Transverse colon (tissue), 4 donors: ENCODE results near the gene DMRTA2. TPM values are rescaled to one million over a fixed set of nuclear protein-coding genes. Genes with fewer than 3 reads are reported as not detected.

Source experiments
- DNase-seq: peaks from one replicate; pipeline ENCODE4 v3.0.0-alpha.2; 2019
- H3K27ac ChIP-seq, 4 donors: fragments of 200-600 bp; sonication (generic); 2 replicates each; pipeline ENCODE4 v1.5.1; 2016 to 2018; ENCODE audit warnings: inconsistent platforms in 4 of 4
- H3K27me3 ChIP-seq: fragments of 200-600 bp; sonication (generic); 2 replicates; pipeline ENCODE4 v1.5.1; 2017; ENCODE audit warnings: inconsistent platforms
- H3K36me3 ChIP-seq, 4 donors: fragments of 200-600 bp; sonication (generic); 2 replicates each; pipeline ENCODE4 v1.5.1; 2017 to 2019; ENCODE audit warnings: inconsistent platforms in 4 of 4
- H3K4me1 ChIP-seq, 4 donors: fragments of 200-600 bp; sonication (generic); 2 replicates each; pipeline ENCODE4 v1.5.1; 2017 to 2020; ENCODE audit warnings: inconsistent platforms in 4 of 4
- H3K4me3 ChIP-seq, 4 donors: fragments of 200-600 bp; sonication (generic); 1 replicate in 1 of 4; 2 replicates in 3 of 4; pipeline versions ENCODE4 v1.5.1 to v1.6.1; 2017 to 2019; ENCODE audit warnings: inconsistent platforms in 4 of 4
- H3K9me3 ChIP-seq, 2 donors: fragments of 200-600 bp; sonication (generic); 2 replicates each; pipeline ENCODE4 v1.5.1; 2017 to 2019; ENCODE audit warnings: inconsistent platforms in 2 of 2
- EP300 ChIP-seq: sonication (generic); formaldehyde crosslinking; IDR thresholded peaks from one replicate; pipeline ENCODE4 v1.6.1; 2017; ENCODE audit warnings: antibody characterized with exemption, low read depth
- POLR2A ChIP-seq: fragments of 450-650 bp; IDR thresholded peaks from one replicate; pipeline ENCODE4 v1.6.1; 2016; ENCODE audit warnings: antibody characterized with exemption, mild to moderate bottlenecking, moderate library complexity
- POLR2AphosphoS5 ChIP-seq, 3 donors: sonication (generic); formaldehyde crosslinking; IDR thresholded peaks; one replicate each; pipeline ENCODE4 v1.6.1; 2016; ENCODE audit warnings: antibody characterized with exemption in 3 of 3
- WGBS, 2 donors: methylation state at CpG; one replicate each; pipeline ENCODE4 v1.1.5; 2018; ENCODE audit warnings: low coverage in 1 of 2; 5-methylcytosine and 5-hydroxymethylcytosine counted together
- in situ Hi-C, 4 donors: fragments of 200-750 bp; cut with MboI; loops; one replicate each; pipeline versions ENCODE4 v1.15.0 to v1.15.1; 2017; ENCODE audit warnings: low sequenced_read_pairs in 3 of 4, low pct_ligation_motif_present in 1 of 4, low pct_unique_long_range_greater_than_20kb in 1 of 4
- intact Hi-C: fragments of 100-400 bp; cut with DNase I; formaldehyde crosslinking; loops from one replicate; pipeline ENCODE4 v1.15.1; 2023; ENCODE audit warnings: low total_unique reads
- total RNA-seq, 4 donors: library from RNA; depleted of rRNA; stranded (reverse); fragments of >200 nt; gene quantifications; one replicate each; pipeline ENCODE4 v1.1.0, GENCODE V29; 2016
- TF ChIP-seq, protein P1 (sequence below), 5 experiments: fragments of 200-600 bp in 3 of 5; fragments of 450-650 bp in 2 of 5; sonication (generic) in 3 of 5; IDR thresholded peaks; 1 replicate in 2 of 5; 2 replicates in 3 of 5; pipeline ENCODE4 v1.5.1; 2016 to 2017; ENCODE audit warnings: antibody characterized with exemption in 5 of 5, inconsistent platforms in 3 of 5, mild to moderate bottlenecking in 2 of 5, moderate library complexity in 1 of 5

Gene DMRTA2
- total RNA-seq, 4 donors from 2014 or later, result not detected

DNA sequence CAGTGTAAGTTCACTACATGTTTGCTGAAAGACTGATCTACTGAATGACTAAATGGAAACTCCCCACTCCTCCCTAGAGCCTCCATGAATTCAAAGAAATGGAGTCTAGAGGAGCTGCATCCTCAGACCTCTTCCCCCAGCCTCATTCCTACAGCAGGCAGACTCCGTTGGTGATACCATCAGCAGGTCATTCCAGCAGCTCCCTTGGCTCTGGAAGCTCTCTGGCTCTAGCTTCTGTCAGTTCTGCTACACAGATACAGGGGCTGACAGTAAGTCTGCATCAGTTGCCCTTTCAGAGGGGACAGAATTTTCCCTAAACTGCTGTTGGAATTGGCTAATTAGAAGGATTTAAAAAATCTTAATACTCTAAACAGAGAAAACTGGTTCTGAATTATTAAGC is 31.7 kb upstream of the DMRTA2 start:
- Histone ChIP-seq H3K4me1 (no peaks in the 10 kb centered on the region), H3K9me3 (no peaks in the 10 kb centered on the region), H3K36me3 (no peaks in the 10 kb centered on the region), H3K4me3 (no peak overlapping the region), H3K27me3 (no peaks in the 10 kb centered on the region), H3K27ac (no peak overlapping the region)
- 100% methylated on average over 1 of the region's 1 CpG; no CpG with 5 or more reads in 1 of the 2 donors for WGBS, 2 donors
- TF ChIP-seq POLR2A (no peak), EP300 (no peak), POLR2AphosphoS5 (IDR thresholded peaks at IDR 0.05) (no peak)
- TF ChIP-seq, protein P1, sequence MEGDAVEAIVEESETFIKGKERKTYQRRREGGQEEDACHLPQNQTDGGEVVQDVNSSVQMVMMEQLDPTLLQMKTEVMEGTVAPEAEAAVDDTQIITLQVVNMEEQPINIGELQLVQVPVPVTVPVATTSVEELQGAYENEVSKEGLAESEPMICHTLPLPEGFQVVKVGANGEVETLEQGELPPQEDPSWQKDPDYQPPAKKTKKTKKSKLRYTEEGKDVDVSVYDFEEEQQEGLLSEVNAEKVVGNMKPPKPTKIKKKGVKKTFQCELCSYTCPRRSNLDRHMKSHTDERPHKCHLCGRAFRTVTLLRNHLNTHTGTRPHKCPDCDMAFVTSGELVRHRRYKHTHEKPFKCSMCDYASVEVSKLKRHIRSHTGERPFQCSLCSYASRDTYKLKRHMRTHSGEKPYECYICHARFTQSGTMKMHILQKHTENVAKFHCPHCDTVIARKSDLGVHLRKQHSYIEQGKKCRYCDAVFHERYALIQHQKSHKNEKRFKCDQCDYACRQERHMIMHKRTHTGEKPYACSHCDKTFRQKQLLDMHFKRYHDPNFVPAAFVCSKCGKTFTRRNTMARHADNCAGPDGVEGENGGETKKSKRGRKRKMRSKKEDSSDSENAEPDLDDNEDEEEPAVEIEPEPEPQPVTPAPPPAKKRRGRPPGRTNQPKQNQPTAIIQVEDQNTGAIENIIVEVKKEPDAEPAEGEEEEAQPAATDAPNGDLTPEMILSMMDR (IDR thresholded peaks at IDR 0.05), result no peak
- DNase-seq, result no peak
- intact Hi-C loops, result no loop called here
- in situ Hi-C loops, result no loop called here

DNA sequence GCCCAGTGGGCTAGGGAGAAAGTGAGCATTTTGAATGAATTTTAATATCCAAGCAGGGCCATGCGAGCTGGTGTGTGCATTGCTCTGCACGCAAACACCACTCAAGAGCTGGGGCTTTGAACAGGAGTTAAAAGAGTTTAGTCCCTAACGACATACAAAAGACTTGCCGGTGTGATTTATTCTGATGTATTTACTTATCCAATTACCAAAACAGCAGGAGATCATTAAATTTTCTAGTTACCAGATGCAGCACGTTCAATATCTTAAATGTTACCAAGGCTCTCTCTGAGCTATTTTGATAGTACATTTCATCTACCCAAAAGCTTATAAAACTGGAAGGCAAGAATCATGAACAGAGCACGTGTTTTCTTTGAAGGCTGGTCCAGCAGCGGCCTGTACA is 30.0 kb upstream of the DMRTA2 start:
- TF ChIP-seq EP300 (no peak), POLR2A (no peak), POLR2AphosphoS5 (IDR thresholded peaks at IDR 0.05) (no peak)
- TF ChIP-seq, protein P1 (IDR thresholded peaks at IDR 0.05), result no peak
- in situ Hi-C loops (no loop called here), intact Hi-C loops (no loop called here)
- Histone ChIP-seq H3K36me3 (no peaks in the 10 kb centered on the region), H3K27ac (no peak overlapping the region), H3K9me3 (no peaks in the 10 kb centered on the region), H3K4me3 (no peak overlapping the region), H3K27me3 (no peaks in the 10 kb centered on the region), H3K4me1 (no peaks in the 10 kb centered on the region)
- no peak for DNase-seq
- WGBS, 2 donors, result 81 to 91% methylated on average over 6 to 7 of the region's 7 CpGs

DNA sequence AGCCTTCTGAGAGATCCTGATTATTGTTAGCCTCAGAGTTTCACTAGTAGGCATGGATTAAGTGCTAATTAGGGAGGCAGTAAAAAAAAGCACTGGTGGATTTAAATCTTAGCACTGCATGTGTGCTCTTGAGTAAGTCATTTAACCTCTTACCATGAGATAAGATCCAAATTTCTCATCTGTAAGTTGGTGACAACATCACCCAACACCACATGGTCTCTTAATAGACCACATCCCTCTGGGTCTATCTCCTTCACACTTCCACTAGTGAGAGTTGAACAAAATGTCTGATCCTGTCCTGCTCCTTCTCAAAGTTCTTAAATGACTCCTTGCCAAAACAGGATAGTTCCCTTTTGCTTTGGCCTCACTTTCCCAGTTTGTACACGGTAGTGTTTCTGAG is 29.5 kb upstream of the DMRTA2 start:
- 92% methylated on average over 1 of the region's 1 CpG for WGBS, 2 donors
- no peak overlapping the region for H3K4me3 ChIP-seq
- no peak for DNase-seq
- H3K27ac ChIP-seq, result no peak overlapping the region
- intact Hi-C loops, result no loop called here
- H3K36me3 ChIP-seq, result no peaks in the 10 kb centered on the region
- H3K9me3 ChIP-seq, result no peaks in the 10 kb centered on the region
- no peaks in the 10 kb centered on the region for H3K27me3 ChIP-seq
- H3K4me1 ChIP-seq, result no peaks in the 10 kb centered on the region
- in situ Hi-C loops, result no loop called here
- no peak for TF ChIP-seq POLR2AphosphoS5 (IDR thresholded peaks at IDR 0.05)
- no peak for TF ChIP-seq POLR2A
- TF ChIP-seq EP300, result no peak
- TF ChIP-seq, protein P1 (IDR thresholded peaks at IDR 0.05), result no peak

DNA sequence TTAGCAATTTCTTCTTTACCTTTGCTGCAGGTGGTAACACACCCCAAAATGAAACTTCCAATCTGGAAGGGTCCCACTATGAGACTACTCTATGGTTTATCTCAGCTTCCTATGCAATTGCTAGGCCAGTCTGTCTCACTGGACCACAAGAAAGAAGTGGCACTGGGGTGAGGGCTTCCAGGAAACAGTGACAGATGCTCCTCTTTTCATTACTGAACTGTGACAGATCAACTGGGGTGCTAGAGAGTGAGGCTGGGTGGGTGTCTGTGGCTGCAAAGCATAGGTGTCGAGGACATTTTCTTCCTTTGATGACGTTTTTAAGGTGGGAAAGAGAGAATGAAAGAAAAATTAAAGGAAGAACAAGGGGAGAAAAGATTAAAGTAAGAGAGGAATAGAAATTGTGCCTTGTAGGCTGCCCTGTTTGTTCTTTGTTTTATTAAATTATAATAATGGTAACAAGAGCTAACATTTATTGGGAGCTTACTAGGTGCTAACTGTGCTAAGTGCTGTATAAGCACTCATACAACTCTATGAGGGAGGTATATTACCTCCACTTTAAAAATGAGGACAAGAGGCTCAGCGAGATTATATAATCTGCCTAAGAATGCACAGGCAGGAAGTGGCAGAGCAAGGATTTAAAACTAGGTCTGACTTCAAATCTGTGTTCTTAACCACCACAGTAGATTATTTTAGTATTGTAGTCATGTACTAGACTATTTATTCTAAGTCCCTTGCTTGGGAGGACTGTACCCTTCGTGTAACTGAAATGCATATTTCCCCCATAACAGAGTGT is 27.8 kb upstream of the DMRTA2 start:
- no peaks in the 10 kb centered on the region for H3K9me3 ChIP-seq
- H3K36me3 ChIP-seq, result no peaks in the 10 kb centered on the region
- WGBS, 2 donors, result 55 to 92% methylated on average over 2 to 4 of the region's 4 CpGs
- no peak overlapping the region for H3K27ac ChIP-seq
- H3K4me3 ChIP-seq, result no peak overlapping the region
- TF ChIP-seq POLR2A, result no peak
- TF ChIP-seq EP300, result no peak
- TF ChIP-seq, protein P1 (IDR thresholded peaks at IDR 0.05), result no peak
- no peak for TF ChIP-seq POLR2AphosphoS5 (IDR thresholded peaks at IDR 0.05)
- H3K4me1 ChIP-seq, result no peaks in the 10 kb centered on the region
- intact Hi-C loops, result no loop called here
- in situ Hi-C loops, result no loop called here
- no peaks in the 10 kb centered on the region for H3K27me3 ChIP-seq
- DNase-seq, result no peak
